HL-60 (cell line): ENCODE data around the gene NOCT.
"Not testable (repeated sequence)": the region's sequence is repeated elsewhere in the genome, so short reads cannot be mapped to it uniquely, and the experiment has no call there.

Experiments used
- DNase-seq, 2 experiments: peaks; one replicate each; pipeline ENCODE4 v3.0.0-alpha.2; 2010 to 2020; ENCODE audit warnings: low read depth in 1 of 2, low spot score in 1 of 2
- H3K27ac ChIP-seq: fragments of 250-450 bp; sonication (Bioruptor Pico); replicated peaks from 2 replicates; pipeline ENCODE4 v1.5.1; 2020; ENCODE audit warnings: mild to moderate bottlenecking, moderate library complexity
- H3K27me3 ChIP-seq: fragments of 250-450 bp; sonication (Bioruptor Pico); 2 replicates; pipeline ENCODE4 v1.5.1; 2021; ENCODE audit warnings: mild to moderate bottlenecking, moderate library complexity; ENCODE audit not compliant: insufficient read depth, poor library complexity, severe bottlenecking
- H3K4me3 ChIP-seq: replicated peaks from 2 replicates; pipeline ENCODE4 v1.5.1; 2011; ENCODE audit warnings: mild to moderate bottlenecking, control low read depth, low read length; ENCODE audit not compliant: insufficient read depth
- CTCF ChIP-seq: IDR thresholded peaks from one replicate; pipeline ENCODE4 v1.5.1; 2011; ENCODE audit warnings: low read length, control low read depth, inconsistent platforms; ENCODE audit not compliant: insufficient read depth
- GABPA ChIP-seq: IDR thresholded peaks from 2 replicates; pipeline ENCODE4 v1.6.1; 2012; ENCODE audit warnings: low read depth
- POLR2AphosphoS5 ChIP-seq: IDR thresholded peaks from 2 replicates; pipeline ENCODE4 v1.6.1; 2012; ENCODE audit warnings: low read depth
- SPI1 ChIP-seq: IDR thresholded peaks from 2 replicates; pipeline ENCODE4 v1.6.1; 2012; ENCODE audit warnings: low read depth, mild to moderate bottlenecking, borderline replicate concordance
- TF ChIP-seq, protein P1 (sequence below): IDR thresholded peaks from 2 replicates; pipeline ENCODE4 v1.6.1; 2012; ENCODE audit warnings: low read depth; ENCODE audit not compliant: insufficient replicate concordance

Gene NOCT

GRCh38 chr4:139005774-139006173 lies 9.8 kb upstream of the NOCT start:
- TF ChIP-seq SPI1 (no peak), GABPA (no peak), POLR2AphosphoS5 (no peak), CTCF (no peak)
- TF ChIP-seq, protein P1, sequence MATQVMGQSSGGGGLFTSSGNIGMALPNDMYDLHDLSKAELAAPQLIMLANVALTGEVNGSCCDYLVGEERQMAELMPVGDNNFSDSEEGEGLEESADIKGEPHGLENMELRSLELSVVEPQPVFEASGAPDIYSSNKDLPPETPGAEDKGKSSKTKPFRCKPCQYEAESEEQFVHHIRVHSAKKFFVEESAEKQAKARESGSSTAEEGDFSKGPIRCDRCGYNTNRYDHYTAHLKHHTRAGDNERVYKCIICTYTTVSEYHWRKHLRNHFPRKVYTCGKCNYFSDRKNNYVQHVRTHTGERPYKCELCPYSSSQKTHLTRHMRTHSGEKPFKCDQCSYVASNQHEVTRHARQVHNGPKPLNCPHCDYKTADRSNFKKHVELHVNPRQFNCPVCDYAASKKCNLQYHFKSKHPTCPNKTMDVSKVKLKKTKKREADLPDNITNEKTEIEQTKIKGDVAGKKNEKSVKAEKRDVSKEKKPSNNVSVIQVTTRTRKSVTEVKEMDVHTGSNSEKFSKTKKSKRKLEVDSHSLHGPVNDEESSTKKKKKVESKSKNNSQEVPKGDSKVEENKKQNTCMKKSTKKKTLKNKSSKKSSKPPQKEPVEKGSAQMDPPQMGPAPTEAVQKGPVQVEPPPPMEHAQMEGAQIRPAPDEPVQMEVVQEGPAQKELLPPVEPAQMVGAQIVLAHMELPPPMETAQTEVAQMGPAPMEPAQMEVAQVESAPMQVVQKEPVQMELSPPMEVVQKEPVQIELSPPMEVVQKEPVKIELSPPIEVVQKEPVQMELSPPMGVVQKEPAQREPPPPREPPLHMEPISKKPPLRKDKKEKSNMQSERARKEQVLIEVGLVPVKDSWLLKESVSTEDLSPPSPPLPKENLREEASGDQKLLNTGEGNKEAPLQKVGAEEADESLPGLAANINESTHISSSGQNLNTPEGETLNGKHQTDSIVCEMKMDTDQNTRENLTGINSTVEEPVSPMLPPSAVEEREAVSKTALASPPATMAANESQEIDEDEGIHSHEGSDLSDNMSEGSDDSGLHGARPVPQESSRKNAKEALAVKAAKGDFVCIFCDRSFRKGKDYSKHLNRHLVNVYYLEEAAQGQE = no peak
- no peak for DNase-seq
- H3K27ac ChIP-seq = no peak overlapping the region
- H3K27me3 ChIP-seq = no peaks in the 10 kb centered on the region
- no peak overlapping the region for H3K4me3 ChIP-seq

DNA sequence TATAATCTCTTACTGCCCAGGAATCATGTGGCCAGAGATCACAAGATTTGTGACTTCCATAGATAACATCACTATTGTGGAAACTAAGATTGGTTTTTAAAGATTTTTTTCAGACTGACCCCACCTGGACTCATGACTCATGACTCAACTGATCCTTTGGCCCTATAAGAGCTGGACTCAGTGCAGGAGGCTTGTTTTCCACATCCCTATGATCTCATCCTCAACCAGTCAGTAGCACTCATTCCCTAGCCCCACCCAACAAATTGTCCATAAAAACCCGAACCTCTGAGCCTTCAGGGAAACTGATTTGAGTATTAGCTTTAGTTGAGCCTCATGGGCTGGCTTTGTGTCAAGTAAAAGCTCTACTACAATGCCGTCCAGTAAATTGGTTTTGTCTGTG lies 7.9 kb upstream of the NOCT start:
- no peak overlapping the region for H3K4me3 ChIP-seq
- DNase-seq = no peak
- no peak for TF ChIP-seq GABPA
- no peak for TF ChIP-seq CTCF
- no peak for TF ChIP-seq SPI1
- TF ChIP-seq POLR2AphosphoS5 = no peak
- TF ChIP-seq, protein P1 = no peak
- no peak overlapping the region for H3K27ac ChIP-seq
- H3K27me3 ChIP-seq = no peaks in the 10 kb centered on the region

DNA sequence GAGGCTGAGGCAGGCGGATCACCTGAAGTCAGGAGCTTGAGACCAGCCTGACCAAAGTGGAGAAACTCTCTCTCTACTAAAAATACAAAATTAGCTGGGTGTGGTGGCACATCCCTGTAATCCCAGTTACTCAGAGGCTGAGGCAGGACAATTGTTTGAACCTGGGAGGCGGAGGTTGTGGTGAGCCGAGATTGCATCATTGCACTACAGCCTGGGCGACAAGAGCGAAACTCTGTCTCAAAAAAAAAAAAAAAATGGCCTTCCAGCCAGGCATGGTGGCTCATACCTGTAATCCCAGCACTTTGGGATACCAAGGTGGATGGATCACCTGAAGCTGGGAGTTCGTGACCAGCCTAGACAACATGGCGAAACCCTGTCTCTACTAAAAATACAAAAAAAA lies 7.3 kb upstream of the NOCT start:
- not testable (repeated sequence) for H3K27ac ChIP-seq, H3K4me3 ChIP-seq, H3K27me3 ChIP-seq

GRCh38 chr4:139009702-139010101 lies 5.9 kb upstream of the NOCT start:
- Histone ChIP-seq H3K27me3 (no peaks in the 10 kb centered on the region), H3K27ac (no peak overlapping the region), H3K4me3 (no peak overlapping the region)
- no peak for DNase-seq
- TF ChIP-seq CTCF (no peak), SPI1 (no peak), GABPA (no peak), POLR2AphosphoS5 (no peak)
- TF ChIP-seq, protein P1 = no peak

More for the DNA sequence above, 7.3 kb upstream of the NOCT start:
- DNase-seq = not testable (repeated sequence)
